Mucosa of descending colon (tissue), 3 donors: Measurements from ENCODE around the gene AVEN. TPM values are rescaled to one million over a fixed set of nuclear protein-coding genes. Genes with fewer than 3 reads are reported as not detected.

Source experiments
- ATAC-seq: fragments of 200-7000 bp; cut with Tn5 transposase; one replicate; pipeline ENCODE4 v1.9.1; 2020; ENCODE audit warnings: mild to moderate bottlenecking, moderate library complexity
- DNase-seq, 3 donors: peaks; one replicate each; pipeline ENCODE4 v3.0.0-alpha.2; 2020
- H3K36me3 ChIP-seq: fragments of 200-600 bp; one replicate; pipeline ENCODE4 v1.8.0; 2021; ENCODE audit warnings: low read depth, mild to moderate bottlenecking
- H3K4me1 ChIP-seq: fragments of 200-600 bp; one replicate; pipeline ENCODE4 v1.8.0; 2021; ENCODE audit warnings: low read depth, mild to moderate bottlenecking
- H3K4me3 ChIP-seq: fragments of 200-600 bp; one replicate; pipeline ENCODE4 v1.8.0; 2021; ENCODE audit warnings: mild to moderate bottlenecking
- H3K9me3 ChIP-seq: fragments of 200-600 bp; one replicate; pipeline ENCODE4 v1.8.0; 2021; ENCODE audit warnings: mild to moderate bottlenecking
- CTCF ChIP-seq: fragments of 200-600 bp; IDR thresholded peaks from one replicate; pipeline ENCODE4 v1.8.0; 2022; ENCODE audit warnings: antibody characterized with exemption, mild to moderate bottlenecking
- intact Hi-C, 2 donors: fragments of 100-400 bp; cut with DNase I in 1 of 2; cut with micrococcal nuclease in 1 of 2; formaldehyde crosslinking; loops; one replicate each; pipeline versions ENCODE4 v1.11.0 to v1.11.1; 2022; cut with DNase I, micrococcal nuclease
- total RNA-seq, 3 donors: library from RNA; stranded (reverse); fragmentation: NEBNext Ultra II Directional in 2 of 3; extraction: Animal tissue kit (Norgen Biotek cat#: 25700) in 2 of 3; gene quantifications; one replicate each; pipeline versions ENCODE4 v1.2.1 to v1.2.4, GENCODE V29; 2021 to 2023
- donor health status: DM: no; HTN: no; CAD: no; lungs with moderate emphysema.
- donor health status: DM: no; HTN: no; CAD: no.
- donor health status: DM: no; HTN: yes; CAD: no.

Gene AVEN
- total RNA-seq, 3 donors from 2014 or later = 9.5 to 16.3 (median 11.9) TPM

GRCh38 chr15:33926260-33926659 lies 112.7 kb downstream of the AVEN start:
- DNase-seq = no peak
- Histone ChIP-seq H3K4me1 (no peaks in the 10 kb centered on the region), H3K9me3 (no peaks in the 10 kb centered on the region), H3K36me3 (no peaks in the 10 kb centered on the region), H3K4me3 (no peak overlapping the region)
- ATAC-seq = no peak
- TF ChIP-seq CTCF = no peak
- intact Hi-C loops = no loop called here

GRCh38 chr15:33923446-33923845 lies 115.6 kb downstream of the AVEN start:
- DNase-seq = no peak
- no peaks in the 10 kb centered on the region for H3K4me1 ChIP-seq
- H3K9me3 ChIP-seq = no peaks in the 10 kb centered on the region
- H3K4me3 ChIP-seq = no peak overlapping the region
- H3K36me3 ChIP-seq = no peaks in the 10 kb centered on the region
- TF ChIP-seq CTCF = no peak
- ATAC-seq = no peak
- intact Hi-C loops = no loop called here

GRCh38 chr15:33915571-33916407 lies 123.2 kb downstream of the AVEN start:
- no peaks in the 10 kb centered on the region for H3K36me3 ChIP-seq
- ATAC-seq (peak; percentile 99), DNase-seq (peak; percentile 67 to 76 (median 73))
- intact Hi-C loops = no loop called here
- TF ChIP-seq CTCF = no peak
- H3K9me3 ChIP-seq = no peaks in the 10 kb centered on the region
- no peak overlapping the region for H3K4me3 ChIP-seq
- no peaks in the 10 kb centered on the region for H3K4me1 ChIP-seq

GRCh38 chr15:33913459-33913858 lies 125.5 kb downstream of the AVEN start:
- no peaks in the 10 kb centered on the region for H3K4me1 ChIP-seq
- no peaks in the 10 kb centered on the region for H3K9me3 ChIP-seq
- intact Hi-C loops = no loop called here
- no peaks in the 10 kb centered on the region for H3K36me3 ChIP-seq
- ATAC-seq (no peak), DNase-seq (no peak)
- no peak overlapping the region for H3K4me3 ChIP-seq
- no peak for TF ChIP-seq CTCF

- Histone ChIP-seq H3K9me3 (no peaks in the 10 kb centered on the region), H3K4me1 (no peaks in the 10 kb centered on the region), H3K4me3 (no peak overlapping the region), H3K36me3 (no peaks in the 10 kb centered on the region)
- TF ChIP-seq CTCF = no peak
- ATAC-seq = no peak
- intact Hi-C loops = no loop called here
- DNase-seq = no peak
Observed at GRCh38 chr15:33912326-33912725, 126.7 kb downstream of the AVEN start.
